SH-SY5Y (cell line): Measurements from ENCODE around the gene PRRT4.

ENCODE experiments used
- GATA2 ChIP-seq: IDR thresholded peaks from 2 replicates; pipeline ENCODE4 v1.6.1; 2011; ENCODE audit warnings: mild to moderate bottlenecking, low read depth, low read length
- GATA3 ChIP-seq: IDR thresholded peaks from 2 replicates; pipeline ENCODE4 v1.6.1; 2011; ENCODE audit warnings: low read depth, mild to moderate bottlenecking, low read length, moderate library complexity

Gene PRRT4

DNA sequence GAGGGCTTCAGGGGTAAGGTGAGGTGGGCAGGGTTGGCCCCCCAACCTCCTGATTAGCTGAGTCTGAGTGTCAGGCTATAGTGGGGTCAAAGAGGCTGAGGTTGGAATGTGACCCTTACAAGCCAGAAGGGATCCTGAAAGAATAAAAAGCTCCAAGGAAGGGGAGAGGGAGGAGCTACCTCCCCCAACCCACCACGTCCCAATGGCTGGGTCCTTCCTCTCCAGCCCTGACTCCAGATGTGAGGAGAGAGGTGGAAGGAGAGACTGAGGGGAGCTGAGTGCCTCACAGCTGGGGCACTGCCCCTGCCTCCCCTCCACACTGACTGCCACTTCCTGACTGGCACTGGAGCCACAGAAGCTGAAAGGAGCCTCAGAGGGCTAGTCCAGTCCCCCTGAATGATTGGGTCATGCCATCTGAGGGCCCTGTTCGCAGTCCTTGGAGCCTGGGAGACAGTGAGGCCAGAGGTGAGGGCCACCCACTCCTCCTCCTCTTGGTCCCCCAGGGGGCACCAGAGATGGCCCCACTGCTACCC lies 27.7 kb upstream of the PRRT4 start:
- no peak for TF ChIP-seq GATA2
- no peak for TF ChIP-seq GATA3

DNA sequence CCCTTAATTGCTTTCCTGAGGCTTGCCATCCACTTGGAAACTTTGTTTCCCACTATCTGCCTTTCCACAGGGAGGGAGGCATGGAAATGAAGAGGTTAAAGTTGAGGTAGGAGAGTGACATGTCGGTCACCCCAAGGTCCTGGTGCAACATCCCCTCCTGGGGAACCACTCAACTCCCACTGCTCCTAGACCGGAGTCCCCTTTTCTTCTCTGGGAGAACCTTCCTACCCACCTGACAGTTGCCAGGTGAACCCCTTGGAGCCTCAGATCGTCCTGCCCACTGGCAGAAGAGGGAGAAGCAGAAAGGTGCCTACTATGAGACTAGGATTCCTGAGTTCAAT lies 26.6 kb upstream of the PRRT4 start:
- TF ChIP-seq GATA2 (no peak), GATA3 (no peak)

DNA sequence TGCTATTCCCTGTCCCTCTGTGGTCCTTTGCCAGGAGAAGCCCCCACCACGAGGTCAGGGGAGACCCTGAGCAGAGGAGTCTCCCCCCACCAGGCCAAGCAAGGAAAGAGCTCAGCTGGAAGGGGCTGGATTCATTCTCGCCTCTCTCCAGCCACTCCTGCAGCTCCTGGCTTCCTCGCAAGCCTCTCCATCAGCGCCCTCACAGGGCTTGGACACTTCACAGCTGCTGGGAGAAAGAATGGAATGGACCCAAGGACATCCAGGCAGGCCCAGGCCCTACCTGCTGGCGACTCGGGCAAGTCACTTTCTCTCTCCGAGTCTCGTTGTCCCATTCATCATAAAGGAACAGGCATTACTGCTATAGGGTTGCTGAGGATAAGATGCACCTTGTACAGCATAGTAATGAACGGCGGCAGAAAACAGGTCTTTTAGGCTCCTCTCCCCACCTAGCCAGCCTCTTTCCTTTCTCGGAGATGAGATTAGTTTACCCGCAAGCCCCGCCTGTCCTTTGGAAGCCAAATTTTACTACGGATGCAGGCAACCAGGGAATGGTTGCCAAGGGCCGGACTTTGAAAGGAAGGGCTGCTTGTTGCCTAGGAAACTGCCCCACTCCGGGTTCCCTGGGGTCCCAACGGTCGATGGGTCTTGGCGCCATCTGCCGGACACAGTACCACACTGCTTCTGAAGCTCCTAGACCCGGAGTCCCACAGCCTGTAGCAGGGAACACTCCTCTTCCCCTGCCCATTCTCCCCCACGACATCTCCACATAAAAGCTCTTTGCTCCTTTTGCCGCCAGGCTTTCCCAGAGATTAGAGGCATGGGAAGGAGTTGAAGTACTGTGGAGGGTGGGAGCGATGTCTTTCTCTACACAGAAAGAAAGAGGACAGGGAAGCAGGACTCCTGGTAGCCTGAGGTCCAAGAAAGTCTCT lies 26.0 kb upstream of the PRRT4 start:
- TF ChIP-seq GATA2 (no peak), GATA3 (no peak)

DNA sequence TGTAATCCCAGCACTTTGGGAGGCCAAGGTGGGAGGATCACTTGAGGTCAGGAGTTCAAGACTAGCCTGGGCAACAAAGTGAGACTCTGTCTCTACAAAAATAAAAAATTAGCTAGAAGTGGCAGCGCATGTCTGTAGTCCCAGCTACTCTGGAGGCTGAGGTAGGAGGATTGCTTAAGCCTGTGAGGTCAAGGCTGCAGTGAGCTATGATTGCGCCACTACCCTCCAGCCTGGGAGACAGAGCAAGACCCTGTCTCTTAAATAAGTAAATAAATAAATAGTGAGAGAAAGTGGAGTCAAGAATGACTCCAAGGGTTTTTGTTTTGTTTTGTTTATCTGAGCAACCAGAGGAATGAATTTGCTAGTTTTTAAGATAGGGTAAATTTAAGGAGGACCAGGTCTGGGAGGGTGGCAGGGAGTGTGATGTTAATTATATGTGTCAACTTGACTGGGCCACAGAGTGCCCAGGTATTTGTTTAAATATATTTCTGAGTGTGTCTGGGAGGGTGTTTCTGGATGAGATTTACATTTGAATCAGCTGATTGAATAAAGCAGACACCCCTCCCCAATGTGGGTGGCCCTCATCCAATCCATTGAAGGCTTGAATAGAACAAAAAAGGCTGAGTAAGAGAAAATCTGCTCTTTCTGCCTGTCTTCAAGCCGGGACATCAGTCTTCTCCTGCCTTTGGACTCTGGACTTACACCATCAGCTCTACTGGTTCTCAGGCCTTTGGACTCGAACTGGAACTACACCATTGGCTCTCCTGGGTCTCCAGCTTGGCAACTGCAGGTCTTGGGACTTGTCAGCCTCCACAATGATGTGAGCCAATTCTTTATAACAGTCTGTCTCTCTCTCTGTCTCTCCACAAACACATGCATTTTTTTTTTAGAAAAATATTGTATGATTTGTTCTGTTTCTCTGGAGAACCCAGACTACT lies 24.8 kb upstream of the PRRT4 start:
- TF ChIP-seq GATA2 (no peak), GATA3 (no peak)

DNA sequence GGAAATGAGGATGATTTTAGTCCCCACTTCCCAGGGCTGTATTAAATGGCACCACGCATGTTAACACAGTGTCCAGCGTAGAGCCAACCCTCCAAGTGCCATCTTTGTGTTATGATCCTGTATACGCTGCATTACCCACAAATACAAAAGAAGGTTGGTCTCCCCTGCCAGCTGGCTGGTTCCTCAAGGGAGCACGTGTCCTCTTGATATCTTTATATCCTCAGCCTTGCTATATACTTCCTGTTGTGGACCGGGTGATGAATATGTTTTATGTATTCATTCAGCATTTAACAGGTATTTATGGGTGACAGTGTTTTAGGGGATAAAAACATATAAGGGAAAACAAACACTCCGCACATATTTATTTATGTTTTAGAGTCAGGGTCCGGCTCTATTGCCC lies 23.2 kb upstream of the PRRT4 start:
- TF ChIP-seq GATA3 (no peak), GATA2 (no peak)

DNA sequence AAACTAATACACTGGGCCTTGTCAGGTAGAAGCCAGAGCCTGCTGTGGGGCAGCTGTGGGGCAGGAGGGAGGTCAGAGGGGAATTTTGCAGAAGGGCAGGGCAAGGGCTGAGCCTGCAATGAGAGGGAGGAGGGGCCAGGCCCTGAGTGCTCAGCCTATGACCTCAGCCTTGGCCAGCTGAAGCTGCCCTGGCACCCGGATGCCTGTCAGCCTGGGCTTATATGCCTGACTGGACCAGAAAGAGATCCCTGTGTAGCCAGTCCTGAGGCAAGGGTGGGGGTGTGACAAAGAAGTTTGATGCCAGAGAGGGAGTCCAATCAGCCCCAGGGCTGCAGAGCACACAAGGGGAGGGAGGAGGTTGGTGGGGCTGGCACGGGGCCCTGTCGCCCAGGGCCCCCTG lies 22.3 kb upstream of the PRRT4 start:
- no peak for TF ChIP-seq GATA3
- TF ChIP-seq GATA2: no peak

DNA sequence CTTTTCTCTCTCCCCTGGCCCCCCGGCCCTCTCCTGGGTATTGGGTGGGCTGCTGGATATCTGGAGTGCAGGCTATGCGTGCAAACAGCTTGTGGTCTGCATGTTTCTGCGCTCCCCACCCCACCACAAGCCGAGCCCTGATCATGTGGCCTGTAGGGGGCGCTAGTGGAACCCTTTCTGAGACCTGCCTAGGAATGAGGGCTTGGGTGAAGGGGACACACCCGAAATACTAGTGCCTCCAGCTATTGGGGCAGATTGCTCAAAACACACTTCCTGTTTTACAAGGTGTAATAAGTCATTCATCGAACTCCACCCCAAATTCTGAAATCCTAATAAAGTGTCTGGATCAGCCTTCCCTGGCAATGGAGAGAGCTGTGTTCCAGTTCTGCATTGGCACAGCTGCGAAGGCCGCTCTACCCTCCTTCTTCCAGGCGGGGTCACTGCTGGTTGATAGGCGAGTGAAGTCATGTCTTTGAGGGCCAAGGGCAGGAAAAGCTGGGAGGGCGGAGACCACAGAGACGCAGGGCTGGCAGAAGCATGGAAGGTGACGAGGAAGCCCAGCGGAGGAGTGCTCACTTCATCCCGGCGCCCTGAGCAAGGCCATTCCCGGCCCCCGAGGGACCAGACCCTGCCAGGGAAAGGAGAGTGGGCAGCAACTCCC lies 19.8 kb upstream of the PRRT4 start:
- TF ChIP-seq GATA3 (no peak), GATA2 (no peak)

DNA sequence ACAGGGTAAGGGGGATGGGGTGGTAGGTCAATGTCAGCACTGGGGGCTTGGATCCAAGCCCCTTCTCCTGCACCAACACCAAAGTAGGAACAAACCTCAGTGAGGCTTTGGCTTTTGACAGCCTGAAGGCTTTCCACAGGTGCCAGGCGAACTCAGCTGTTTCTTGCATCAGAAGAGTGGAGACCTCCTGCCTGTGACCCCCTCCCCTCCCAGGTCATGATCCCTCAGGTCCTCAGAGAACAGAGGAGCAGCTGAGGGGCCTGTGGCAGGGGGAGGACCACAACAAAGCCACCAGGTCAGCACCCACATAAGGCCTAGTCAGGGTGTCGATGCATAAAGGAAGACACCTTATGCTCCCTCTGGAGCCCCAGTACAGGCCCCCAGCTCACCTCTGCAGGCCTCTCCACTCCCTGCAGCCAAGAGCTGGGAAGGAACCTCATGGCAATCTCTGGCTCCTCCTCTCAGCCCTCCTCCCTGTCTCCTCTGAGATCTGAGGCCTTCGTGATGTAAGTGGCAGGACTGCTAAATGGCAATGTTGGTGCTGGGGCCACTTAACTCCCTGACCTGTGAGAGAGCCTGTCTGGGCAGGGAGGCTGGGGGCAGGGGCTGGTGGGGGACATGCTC lies 19.1 kb upstream of the PRRT4 start:
- no peak for TF ChIP-seq GATA3
- no peak for TF ChIP-seq GATA2

DNA sequence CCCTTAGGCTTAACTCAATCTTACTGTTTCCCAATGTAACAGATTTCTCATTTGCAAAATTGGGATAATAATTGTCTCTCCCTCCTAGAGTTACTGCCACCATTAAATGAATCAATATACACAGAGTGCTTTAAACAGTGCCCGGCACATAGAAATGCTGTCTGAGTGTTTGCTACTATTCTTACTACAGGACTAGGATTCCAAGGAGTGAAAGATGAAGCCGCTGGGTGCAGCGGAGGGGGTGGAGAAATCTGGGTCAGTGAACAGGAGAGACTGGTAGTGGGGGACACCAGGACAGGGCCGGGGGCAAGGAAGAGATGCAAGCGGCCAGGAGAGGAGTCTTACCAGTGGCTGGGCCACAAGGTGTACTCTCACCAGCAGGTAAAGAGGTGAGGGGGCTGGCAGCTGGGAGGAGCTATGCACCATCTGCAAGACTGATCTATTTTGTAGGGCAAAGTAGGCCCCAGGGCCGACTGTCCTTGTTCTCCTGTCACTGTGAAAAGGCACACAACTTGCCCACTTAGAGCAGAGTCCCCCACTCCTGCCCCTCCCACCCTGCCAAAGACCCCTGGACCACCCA lies 18.5 kb upstream of the PRRT4 start:
- TF ChIP-seq GATA3 (no peak), GATA2 (no peak)

DNA sequence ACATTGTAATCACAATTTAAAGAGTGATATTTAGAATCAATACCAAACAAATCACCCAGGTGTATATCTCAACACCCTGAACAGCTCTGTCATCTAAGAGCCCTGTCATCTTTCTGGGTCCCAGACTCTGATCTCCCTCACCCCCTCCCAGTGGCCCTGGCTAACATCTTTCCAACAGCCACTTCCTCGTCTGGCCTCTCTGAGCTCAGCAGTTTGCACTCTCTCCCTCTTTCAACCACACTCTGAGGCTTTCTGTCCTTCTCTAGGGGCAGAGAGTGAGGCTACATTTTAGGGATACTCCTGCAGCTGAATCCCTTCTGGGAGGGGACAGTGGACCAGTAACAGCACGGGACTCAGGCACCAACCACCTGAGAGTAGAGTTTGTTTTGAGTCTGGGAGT lies 17.1 kb upstream of the PRRT4 start:
- no peak for TF ChIP-seq GATA3
- no peak for TF ChIP-seq GATA2

DNA sequence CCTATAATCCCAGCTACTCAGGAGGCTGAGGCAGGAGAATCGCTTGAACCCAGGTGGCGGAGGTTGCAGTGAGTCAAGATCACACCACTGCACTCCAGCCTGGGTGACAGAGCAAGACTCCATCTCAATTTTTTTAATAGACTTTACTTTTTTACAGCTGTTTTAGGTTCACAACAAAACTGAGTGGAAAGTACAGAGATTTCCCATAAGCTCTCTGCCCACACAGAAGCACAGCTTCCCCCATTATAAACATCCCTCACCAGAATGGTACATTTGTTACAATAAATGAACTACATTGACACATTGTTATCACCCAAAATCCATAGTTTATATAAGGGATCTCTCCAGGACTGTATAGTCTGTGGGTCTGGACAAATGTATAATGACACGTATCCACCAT lies 14.6 kb upstream of the PRRT4 start:
- no peak for TF ChIP-seq GATA2

DNA sequence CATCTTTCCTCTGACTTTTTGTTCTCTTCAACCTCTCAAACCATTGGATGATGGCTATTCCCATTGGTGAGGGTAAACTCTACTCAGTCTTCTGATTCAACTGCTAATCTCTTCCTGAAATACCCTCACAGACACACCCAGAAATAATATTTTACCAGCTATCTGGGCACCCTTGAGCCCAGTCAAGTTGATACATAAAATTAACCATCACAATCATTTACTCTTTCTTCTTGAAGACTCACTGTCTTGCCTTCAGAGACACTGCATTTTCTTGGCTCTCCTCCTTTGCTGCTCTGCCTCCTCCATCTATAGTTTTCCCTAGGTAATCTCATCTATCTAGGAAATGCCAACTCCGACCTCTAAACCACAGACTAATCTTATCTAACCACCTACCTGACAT lies 12.6 kb upstream of the PRRT4 start:
- TF ChIP-seq GATA2: no peak
- TF ChIP-seq GATA3: no peak

DNA sequence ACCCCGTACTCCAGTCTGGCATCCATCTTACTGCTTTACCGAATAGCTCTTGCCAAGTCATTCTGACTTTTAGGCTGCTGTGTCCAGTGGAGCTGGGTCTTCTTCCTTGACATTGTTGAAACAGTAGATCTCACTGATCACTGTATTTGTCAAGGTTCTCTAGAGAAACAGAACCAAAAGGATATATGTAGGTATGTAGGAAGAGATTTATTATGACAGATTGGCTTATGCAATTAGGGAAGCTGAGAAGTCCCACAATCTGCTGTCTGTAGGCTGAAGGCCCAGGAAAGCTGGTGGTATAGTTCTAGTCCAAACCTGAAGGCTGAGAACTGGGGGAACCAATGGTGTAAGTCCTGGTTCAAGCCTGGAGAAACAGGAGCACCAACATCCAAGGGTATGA lies 12.1 kb upstream of the PRRT4 start:
- no peak for TF ChIP-seq GATA3
- no peak for TF ChIP-seq GATA2
